ENCODE data around the gene SLC2A9.
"Not testable (repeated sequence)": the region's sequence is repeated elsewhere in the genome, so short reads cannot be mapped to it uniquely, and the experiment has no call there.

Gene SLC2A9

GRCh38 chr4:9994246-9994847, 26.9 kb downstream of the SLC2A9 start:
- no peak for DNase-seq

- DNase-seq, result no peak
Measured at GRCh38 chr4:9989918-9990635, 31.2 kb downstream of the SLC2A9 start.

- DNase-seq, result no peak
Measured at GRCh38 chr4:9988933-9989332, 32.4 kb downstream of the SLC2A9 start.

GRCh38 chr4:9988363-9988749, 32.9 kb downstream of the SLC2A9 start:
- no peak for DNase-seq

- no peak for DNase-seq
Measured at GRCh38 chr4:9987749-9988362, 33.4 kb downstream of the SLC2A9 start.

GRCh38 chr4:9984621-9985020, 36.7 kb downstream of the SLC2A9 start:
- no peak for DNase-seq

- no peak for DNase-seq
Measured at GRCh38 chr4:9983211-9983610, 38.1 kb downstream of the SLC2A9 start.

GRCh38 chr4:9981899-9982298, 39.4 kb downstream of the SLC2A9 start:
- DNase-seq, result not testable (repeated sequence)

- no peak for DNase-seq
Measured at GRCh38 chr4:9980898-9981297, 40.4 kb downstream of the SLC2A9 start.

GRCh38 chr4:9979101-9979701, 42.1 kb downstream of the SLC2A9 start:
- no peak for DNase-seq

GRCh38 chr4:9977518-9978031, 43.7 kb downstream of the SLC2A9 start:
- DNase-seq, result no peak

- DNase-seq, result no peak
Measured at GRCh38 chr4:9976781-9977180, 44.5 kb downstream of the SLC2A9 start.

GRCh38 chr4:9976293-9976692, 45.0 kb downstream of the SLC2A9 start:
- no peak for DNase-seq

- no peak for DNase-seq
Measured at GRCh38 chr4:9971711-9972110, 49.6 kb downstream of the SLC2A9 start.

- DNase-seq, result no peak
Measured at GRCh38 chr4:9970399-9971011, 50.8 kb downstream of the SLC2A9 start.

GRCh38 chr4:9969526-9970398, 51.5 kb downstream of the SLC2A9 start:
- DNase-seq, result no peak

- no peak for DNase-seq
Measured at GRCh38 chr4:9968472-9968871, 52.8 kb downstream of the SLC2A9 start.

- no peak for DNase-seq
Measured at GRCh38 chr4:9964879-9965278, 56.4 kb downstream of the SLC2A9 start.

- no peak for DNase-seq
Measured at GRCh38 chr4:9963328-9963727, 58.0 kb downstream of the SLC2A9 start.

- no peak for DNase-seq
Measured at GRCh38 chr4:9962611-9963314, 58.5 kb downstream of the SLC2A9 start.

- DNase-seq, result no peak
Measured at GRCh38 chr4:9954468-9954867, 66.8 kb downstream of the SLC2A9 start.

- DNase-seq, result no peak
Measured at GRCh38 chr4:9953089-9953488, 68.2 kb downstream of the SLC2A9 start.

All from activated CD4-positive, alpha-beta T cell treated with anti-CD3 and anti-CD28 coated beads for 4 hours (primary cell).